Dermis blood vessel endothelial cell (primary cell): ENCODE results near the gene PKN1. TPM values are rescaled to one million over a fixed set of nuclear protein-coding genes. Genes with fewer than 3 reads are reported as not detected.
"Not testable (repeated sequence)": the region's sequence is repeated elsewhere in the genome, so short reads cannot be mapped to it uniquely, and the experiment has no call there.

Source experiments
- DNase-seq: peaks from one replicate; pipeline ENCODE4 v3.0.0; 2010
- total RNA-seq: library from RNA; depleted of rRNA; stranded (reverse); fragments of >200 nt; gene quantifications from 2 replicates; pipeline ENCODE4 v1.2.3, GENCODE V29; 2014

The PKN1 gene
- total RNA-seq, 1 donor from 2014 or later = 282 TPM

- no peak for DNase-seq
These were observed 2.4 kb upstream of the PKN1 start for GRCh38 chr19:14430712-14431111.

GRCh38 chr19:14433554-14434501 lies 722 bp downstream of the PKN1 start:
- peak; percentile 27 for DNase-seq

- peak; percentile 81 for DNase-seq
These were observed 1.6 kb downstream of the PKN1 start for GRCh38 chr19:14434543-14435319.

- no peak for DNase-seq
These were observed 2.4 kb downstream of the PKN1 start for GRCh38 chr19:14435320-14436050.

- no peak for DNase-seq
These were observed 4.6 kb downstream of the PKN1 start for GRCh38 chr19:14437578-14438140.

GRCh38 chr19:14439014-14439413 lies 5.9 kb downstream of the PKN1 start:
- peak; percentile 19 for DNase-seq

- peak; percentile 44 for DNase-seq
These were observed 6.9 kb downstream of the PKN1 start for GRCh38 chr19:14440049-14440448.

GRCh38 chr19:14441041-14441938 lies 8.2 kb downstream of the PKN1 start:
- no peak for DNase-seq

GRCh38 chr19:14442891-14443631 lies 10.0 kb downstream of the PKN1 start:
- no peak for DNase-seq

- DNase-seq = no peak
These were observed 10.6 kb downstream of the PKN1 start for GRCh38 chr19:14443632-14444216.

- no peak for DNase-seq
These were observed 13.4 kb downstream of the PKN1 start for GRCh38 chr19:14446336-14447036.

GRCh38 chr19:14449321-14449720 lies 16.2 kb downstream of the PKN1 start:
- DNase-seq = no peak

GRCh38 chr19:14450168-14450874 lies 17.2 kb downstream of the PKN1 start:
- DNase-seq = peak; percentile 63

GRCh38 chr19:14450876-14451275 lies 17.8 kb downstream of the PKN1 start:
- DNase-seq = no peak

- not testable (repeated sequence) for DNase-seq
These were observed 19.2 kb downstream of the PKN1 start for GRCh38 chr19:14452303-14452702.

GRCh38 chr19:14459703-14460102 lies 26.6 kb downstream of the PKN1 start:
- no peak for DNase-seq

- DNase-seq = no peak
These were observed 27.8 kb downstream of the PKN1 start for GRCh38 chr19:14460935-14461334.

- DNase-seq = not testable (repeated sequence)
These were observed 29.3 kb downstream of the PKN1 start for GRCh38 chr19:14462401-14462800.

GRCh38 chr19:14463747-14464146 lies 30.6 kb downstream of the PKN1 start:
- no peak for DNase-seq
